ENCODE measurements around the gene RNU5B-1.

Gene RNU5B-1

GRCh38 chr15:65326818-65327217, 22.3 kb downstream of the RNU5B-1 start:
- Histone ChIP-seq H3K4me1 (ENCODE audit: insufficient read depth, low read length) (peaks cover 4% of the 10 kb centered on the region), H3K36me3 (ENCODE audit: insufficient read depth, low read length) (peaks cover 51% of the 10 kb centered on the region), H2AFZ (ENCODE audit: low read depth, low read length) (no peak overlapping the region), H3K27me3 (ENCODE audit: insufficient read depth, low read length) (no peaks in the 10 kb centered on the region), H3K9me3 (ENCODE audit: low read length) (no peaks in the 10 kb centered on the region), H3K4me3 (ENCODE audit: low read length) (no peak overlapping the region)

DNA sequence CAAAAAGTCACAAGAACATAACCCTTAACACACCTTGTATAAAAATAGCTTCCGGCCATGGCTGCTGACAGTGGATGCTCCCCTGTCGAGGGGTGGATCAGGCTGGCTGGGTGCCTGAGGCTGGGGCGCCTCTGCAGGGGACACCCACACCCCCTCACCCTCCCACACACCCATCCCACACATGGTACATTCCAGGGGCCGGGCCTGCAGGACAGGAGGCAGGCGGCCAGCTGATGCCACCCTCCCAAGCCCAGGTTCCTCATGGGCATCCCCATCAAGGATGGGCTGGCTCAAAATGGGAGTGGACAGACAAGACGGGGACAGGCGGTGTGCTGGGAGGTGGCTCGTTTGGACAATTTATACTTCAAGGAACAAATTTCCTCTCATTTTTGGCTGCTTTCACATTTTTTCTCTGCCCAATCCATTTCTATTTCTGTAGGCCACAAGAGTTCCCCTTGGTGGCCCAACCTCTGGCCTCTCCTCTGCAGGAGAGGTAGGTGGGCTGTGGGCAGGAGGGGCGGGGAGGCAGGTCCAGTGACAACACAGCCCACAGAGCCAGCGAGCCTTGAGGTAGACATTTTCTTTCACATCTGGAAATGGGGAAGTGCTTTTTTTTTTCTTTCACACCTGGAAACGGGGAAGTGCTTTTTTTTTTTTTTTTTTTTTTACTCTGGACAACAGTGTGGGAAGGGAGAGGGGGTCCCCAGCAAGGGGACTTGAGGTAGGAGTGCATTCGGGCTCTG, 23.3 kb downstream of the RNU5B-1 start:
- no peaks in the 10 kb centered on the region for H3K27me3 ChIP-seq (ENCODE audit: insufficient read depth, low read length)
- peaks cover 57% of the 10 kb centered on the region for H3K36me3 ChIP-seq (ENCODE audit: insufficient read depth, low read length)
- no peak overlapping the region for H3K4me3 ChIP-seq (ENCODE audit: low read length)
- peaks cover 8% of the 10 kb centered on the region for H3K4me1 ChIP-seq (ENCODE audit: insufficient read depth, low read length)
- no peak overlapping the region for H2AFZ ChIP-seq (ENCODE audit: low read depth, low read length)
- no peaks in the 10 kb centered on the region for H3K9me3 ChIP-seq (ENCODE audit: low read length)

GRCh38 chr15:65328506-65329287, 24.2 kb downstream of the RNU5B-1 start:
- no peak overlapping the region for H3K4me3 ChIP-seq (ENCODE audit: low read length)
- no peaks in the 10 kb centered on the region for H3K27me3 ChIP-seq (ENCODE audit: insufficient read depth, low read length)
- peaks cover 65% of the 10 kb centered on the region for H3K36me3 ChIP-seq (ENCODE audit: insufficient read depth, low read length)
- no peaks in the 10 kb centered on the region for H3K9me3 ChIP-seq (ENCODE audit: low read length)
- H2AFZ ChIP-seq (ENCODE audit: low read depth, low read length), result no peak overlapping the region
- H3K4me1 ChIP-seq (ENCODE audit: insufficient read depth, low read length), result peaks cover 12% of the 10 kb centered on the region

DNA sequence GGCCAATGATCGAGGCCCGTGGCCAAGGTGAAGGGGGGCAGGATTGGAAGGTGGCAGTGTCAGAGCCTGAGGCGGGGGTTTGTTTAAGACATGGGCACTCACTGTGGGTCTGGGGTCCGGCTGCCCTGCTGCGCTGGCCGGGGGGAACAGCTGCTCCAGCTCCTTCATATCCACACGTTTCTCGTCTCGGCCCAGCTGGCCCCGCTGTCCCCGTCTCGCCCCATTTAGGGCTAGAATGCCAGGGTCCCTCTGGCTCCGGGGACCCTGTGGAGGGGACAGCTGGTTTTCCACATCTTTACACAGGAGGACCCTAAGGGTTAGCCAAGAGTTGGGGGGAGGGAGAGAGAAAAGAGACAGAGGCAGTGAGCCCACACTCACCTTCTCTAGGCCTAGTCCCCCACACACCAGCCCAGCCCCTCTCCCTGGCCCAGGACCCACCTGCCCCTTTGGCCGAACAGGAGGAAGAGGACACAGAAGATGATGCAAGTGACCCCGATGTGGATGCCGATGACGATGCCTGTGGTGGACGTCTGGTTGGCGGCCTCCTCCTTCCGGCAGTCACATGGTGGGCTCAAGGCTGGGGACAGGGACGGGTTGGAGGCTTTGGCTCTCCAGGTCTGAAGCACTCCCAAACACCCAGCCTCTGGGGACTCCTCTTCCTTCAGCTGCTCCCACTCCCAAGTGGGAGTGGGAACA, 25.0 kb downstream of the RNU5B-1 start:
- H3K27me3 ChIP-seq (ENCODE audit: insufficient read depth, low read length), result no peaks in the 10 kb centered on the region
- H3K36me3 ChIP-seq (ENCODE audit: insufficient read depth, low read length), result peaks cover 65% of the 10 kb centered on the region
- H3K4me1 ChIP-seq (ENCODE audit: insufficient read depth, low read length), result peaks cover 19% of the 10 kb centered on the region
- H2AFZ ChIP-seq (ENCODE audit: low read depth, low read length), result no peak overlapping the region
- no peak overlapping the region for H3K4me3 ChIP-seq (ENCODE audit: low read length)
- H3K9me3 ChIP-seq (ENCODE audit: low read length), result no peaks in the 10 kb centered on the region

- Histone ChIP-seq H3K36me3 (ENCODE audit: insufficient read depth, low read length) (peaks cover 65% of the 10 kb centered on the region), H2AFZ (ENCODE audit: low read depth, low read length) (no peak overlapping the region), H3K27me3 (ENCODE audit: insufficient read depth, low read length) (no peaks in the 10 kb centered on the region), H3K4me1 (ENCODE audit: insufficient read depth, low read length) (peaks cover 26% of the 10 kb centered on the region), H3K4me3 (ENCODE audit: low read length) (no peak overlapping the region), H3K9me3 (ENCODE audit: low read length) (no peaks in the 10 kb centered on the region)
Observed at GRCh38 chr15:65329984-65330735, 25.7 kb downstream of the RNU5B-1 start.

DNA sequence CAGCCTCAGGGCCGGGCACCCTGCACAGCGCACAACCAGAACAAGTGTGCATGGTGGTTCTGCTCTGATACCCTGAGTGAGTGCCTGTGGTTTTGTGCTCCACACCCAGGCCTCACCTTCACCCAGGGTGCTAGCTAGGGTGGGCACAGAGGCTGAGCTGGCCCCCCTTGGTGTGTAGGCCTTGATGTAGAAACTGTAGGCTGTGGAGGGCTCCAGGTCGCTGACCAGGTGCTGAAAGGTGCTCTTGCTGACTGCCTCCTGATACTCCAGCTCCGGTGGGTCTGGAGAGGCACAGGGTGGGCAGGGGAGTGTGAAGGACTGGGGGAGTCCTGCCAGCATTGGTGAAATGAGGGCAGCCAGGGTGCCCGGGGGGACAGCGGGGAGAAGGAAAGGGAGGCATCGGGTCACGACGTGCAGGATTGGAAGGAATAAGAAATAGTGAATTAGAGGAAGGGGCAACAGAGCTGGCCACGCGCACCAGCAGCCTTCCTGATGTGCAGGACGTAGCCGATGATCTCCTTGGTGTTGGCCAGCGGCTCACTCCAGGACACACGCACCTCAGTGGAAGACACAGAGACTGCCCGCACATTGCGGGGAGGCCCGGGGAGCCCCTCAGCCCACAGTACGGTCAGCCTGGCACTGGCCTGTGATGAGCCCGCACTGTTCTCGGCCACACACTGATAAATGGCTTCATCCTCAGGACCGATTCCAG, 26.6 kb downstream of the RNU5B-1 start:
- H3K9me3 ChIP-seq (ENCODE audit: low read length), result no peaks in the 10 kb centered on the region
- peaks cover 65% of the 10 kb centered on the region for H3K36me3 ChIP-seq (ENCODE audit: insufficient read depth, low read length)
- H3K4me1 ChIP-seq (ENCODE audit: insufficient read depth, low read length), result peaks cover 36% of the 10 kb centered on the region
- no peaks in the 10 kb centered on the region for H3K27me3 ChIP-seq (ENCODE audit: insufficient read depth, low read length)
- no peak overlapping the region for H3K4me3 ChIP-seq (ENCODE audit: low read length)
- H2AFZ ChIP-seq (ENCODE audit: low read depth, low read length), result no peak overlapping the region

DNA sequence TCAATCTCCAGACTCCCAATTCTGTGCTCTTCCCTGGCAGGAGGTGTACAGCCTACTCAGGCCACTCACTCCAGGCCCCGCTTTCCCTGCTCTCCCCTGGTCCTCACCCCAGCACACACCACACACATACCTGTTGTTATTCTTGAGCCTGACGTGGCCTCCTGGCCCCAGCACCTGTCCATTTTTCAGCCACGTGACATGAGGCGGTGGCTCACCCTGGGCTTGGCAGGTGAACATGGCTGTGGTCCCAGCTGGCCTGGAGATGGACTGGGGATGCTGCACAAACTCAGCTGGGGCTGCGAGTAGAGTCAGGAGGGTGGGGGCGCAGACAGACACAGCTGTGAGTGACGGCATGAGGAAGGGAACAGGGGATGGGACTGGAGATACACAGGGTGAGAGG, 27.3 kb downstream of the RNU5B-1 start:
- Histone ChIP-seq H3K36me3 (ENCODE audit: insufficient read depth, low read length) (peaks cover 63% of the 10 kb centered on the region), H3K4me3 (ENCODE audit: low read length) (no peak overlapping the region), H3K27me3 (ENCODE audit: insufficient read depth, low read length) (no peaks in the 10 kb centered on the region), H2AFZ (ENCODE audit: low read depth, low read length) (no peak overlapping the region), H3K4me1 (ENCODE audit: insufficient read depth, low read length) (peaks cover 43% of the 10 kb centered on the region), H3K9me3 (ENCODE audit: low read length) (no peaks in the 10 kb centered on the region)

DNA sequence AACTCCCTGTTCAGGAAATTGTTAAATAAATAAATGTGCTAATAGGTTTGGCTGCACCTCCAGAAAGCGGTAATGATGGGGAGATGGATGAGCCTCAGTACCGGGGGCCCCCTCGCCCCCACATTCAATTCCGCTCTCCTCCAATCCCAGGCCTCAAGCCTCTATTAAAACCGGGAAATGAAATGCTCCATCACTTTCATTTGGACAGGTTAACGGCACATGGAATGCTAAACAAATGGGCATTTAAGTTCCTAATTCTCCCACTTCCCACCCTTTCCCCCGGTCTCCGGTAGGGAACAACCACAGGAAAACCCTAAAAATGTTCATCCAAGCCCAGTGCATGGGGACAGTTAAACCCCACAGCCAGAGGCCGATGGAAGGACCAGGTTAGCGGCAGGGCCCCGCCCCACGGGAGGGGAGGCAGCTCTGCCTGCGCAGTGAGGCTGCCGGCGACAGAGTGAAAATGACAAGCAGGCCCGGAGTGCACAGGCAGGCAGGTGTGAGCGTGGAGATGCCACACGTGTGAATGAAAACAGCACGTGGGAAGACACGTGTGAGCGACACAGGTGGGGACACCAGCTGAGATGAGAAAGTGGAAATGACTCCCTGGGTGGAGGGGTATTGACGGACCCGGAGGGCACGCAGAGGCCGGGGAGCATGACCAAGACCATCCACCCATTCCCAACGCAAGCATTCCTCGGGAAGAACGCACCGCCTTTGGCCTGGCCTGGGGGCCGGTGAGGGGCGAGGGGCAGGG, 28.1 kb downstream of the RNU5B-1 start:
- H3K36me3 ChIP-seq (ENCODE audit: insufficient read depth, low read length), result peaks cover 57% of the 10 kb centered on the region
- no peak overlapping the region for H2AFZ ChIP-seq (ENCODE audit: low read depth, low read length)
- H3K4me1 ChIP-seq (ENCODE audit: insufficient read depth, low read length), result peaks cover 51% of the 10 kb centered on the region
- no peak overlapping the region for H3K4me3 ChIP-seq (ENCODE audit: low read length)
- H3K27me3 ChIP-seq (ENCODE audit: insufficient read depth, low read length), result no peaks in the 10 kb centered on the region
- H3K9me3 ChIP-seq (ENCODE audit: low read length), result no peaks in the 10 kb centered on the region

DNA sequence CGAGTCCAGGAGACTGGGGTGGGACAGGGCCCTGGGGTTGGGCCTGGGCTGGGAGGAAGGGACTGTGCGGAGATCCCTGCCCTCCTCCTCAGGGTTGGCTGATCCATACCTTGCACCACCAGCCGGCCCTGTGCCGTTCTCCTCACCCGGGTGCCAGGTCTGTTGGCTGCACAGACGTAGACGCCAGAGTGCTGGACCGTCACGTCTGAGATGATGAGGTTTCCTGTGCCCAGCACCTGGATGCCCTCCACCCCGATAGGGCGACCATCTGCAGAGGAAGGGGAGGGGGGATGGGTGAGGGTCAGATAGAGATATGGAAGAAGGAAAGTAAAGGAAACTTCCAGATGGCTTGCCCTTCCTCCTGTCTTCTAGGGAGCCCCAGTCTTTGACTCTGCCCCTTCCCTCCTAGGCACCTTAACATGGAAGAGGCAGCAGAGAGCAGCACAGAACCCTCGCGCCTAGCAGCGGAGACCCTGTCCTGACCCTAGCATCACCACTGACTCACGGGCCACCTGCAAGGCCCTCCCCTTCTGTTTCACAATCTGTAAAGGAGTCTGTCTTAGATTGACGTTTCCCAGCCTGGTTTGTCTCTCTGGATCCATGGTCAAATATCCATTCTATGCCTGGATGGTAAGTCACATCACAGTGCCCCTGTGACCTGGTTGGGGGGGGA, 28.8 kb downstream of the RNU5B-1 start:
- Histone ChIP-seq H3K4me1 (ENCODE audit: insufficient read depth, low read length) (peaks cover 58% of the 10 kb centered on the region), H3K36me3 (ENCODE audit: insufficient read depth, low read length) (peaks cover 49% of the 10 kb centered on the region)

GRCh38 chr15:65333856-65334255, 29.4 kb downstream of the RNU5B-1 start:
- Histone ChIP-seq H2AFZ (ENCODE audit: low read depth, low read length) (no peak overlapping the region), H3K27me3 (ENCODE audit: insufficient read depth, low read length) (no peaks in the 10 kb centered on the region), H3K36me3 (ENCODE audit: insufficient read depth, low read length) (peaks cover 44% of the 10 kb centered on the region), H3K4me1 (ENCODE audit: insufficient read depth, low read length) (peaks cover 63% of the 10 kb centered on the region), H3K4me3 (ENCODE audit: low read length) (no peak overlapping the region), H3K9me3 (ENCODE audit: low read length) (no peaks in the 10 kb centered on the region)

More for the DNA sequence above, 28.8 kb downstream of the RNU5B-1 start:
- no peaks in the 10 kb centered on the region for H3K27me3 ChIP-seq (ENCODE audit: insufficient read depth, low read length)
- no peak overlapping the region for H3K4me3 ChIP-seq (ENCODE audit: low read length)
- H3K9me3 ChIP-seq (ENCODE audit: low read length), result no peaks in the 10 kb centered on the region
- H2AFZ ChIP-seq (ENCODE audit: low read depth, low read length), result no peak overlapping the region

DNA sequence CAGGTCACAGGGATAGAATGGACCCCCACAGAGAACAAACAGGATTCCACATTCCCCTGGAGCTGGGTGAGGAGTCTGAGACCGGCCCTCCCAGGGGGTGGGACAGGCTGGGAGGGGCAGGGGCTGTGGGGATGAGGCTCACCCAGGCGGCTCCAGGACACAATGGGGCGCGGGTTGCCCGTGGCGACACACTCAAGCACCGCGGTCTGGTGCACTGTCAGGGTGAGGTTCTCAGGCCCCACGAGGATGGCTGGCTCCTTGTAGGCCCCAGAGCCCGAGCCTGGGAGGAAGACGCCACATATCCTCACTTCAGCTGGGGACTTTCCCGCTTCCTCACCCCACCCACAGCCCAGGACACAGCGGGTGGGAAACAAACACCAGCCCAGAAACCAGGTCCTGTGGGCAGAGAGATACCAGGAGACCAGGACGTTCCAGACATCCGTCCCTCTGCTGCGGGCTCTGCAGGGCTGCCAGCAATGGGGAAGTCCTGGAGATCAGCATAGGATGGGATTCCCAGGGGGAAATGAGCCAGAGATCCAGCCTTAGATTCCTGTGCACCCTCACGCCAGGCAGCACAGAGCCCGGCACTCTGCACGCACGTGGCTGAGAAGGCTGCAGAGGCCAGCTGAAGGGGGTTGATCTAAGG, 30.2 kb downstream of the RNU5B-1 start:
- H3K4me1 ChIP-seq (ENCODE audit: insufficient read depth, low read length), result peaks cover 65% of the 10 kb centered on the region
- H3K9me3 ChIP-seq (ENCODE audit: low read length), result no peaks in the 10 kb centered on the region
- no peak overlapping the region for H3K4me3 ChIP-seq (ENCODE audit: low read length)
- no peaks in the 10 kb centered on the region for H3K27me3 ChIP-seq (ENCODE audit: insufficient read depth, low read length)
- H3K36me3 ChIP-seq (ENCODE audit: insufficient read depth, low read length), result peaks cover 35% of the 10 kb centered on the region
- no peak overlapping the region for H2AFZ ChIP-seq (ENCODE audit: low read depth, low read length)
